ENCODE results near the gene LRCH3.

- TF ChIP-seq POLR2A (IDR thresholded peaks at IDR 0.05) (no peak), POLR2AphosphoS5 (IDR thresholded peaks at IDR 0.05; ENCODE audit: insufficient read depth in 1 of 2, low read depth in 1 of 2) (no peak)
Measured at GRCh38 chr3:197936819-197937384, 145.8 kb downstream of the LRCH3 start.

Data from vagina (tissue), 2 donors.